NCI-H1105 treated with DMSO at 0.1 percent for 48 hours (cell line): ENCODE results near the gene NOS3.

Experiments used
- DNase-seq: peaks from one replicate; lab custom pipeline; 2025; lab: John Stamatoyannopoulos, UW

NOS3 gene

DNA sequence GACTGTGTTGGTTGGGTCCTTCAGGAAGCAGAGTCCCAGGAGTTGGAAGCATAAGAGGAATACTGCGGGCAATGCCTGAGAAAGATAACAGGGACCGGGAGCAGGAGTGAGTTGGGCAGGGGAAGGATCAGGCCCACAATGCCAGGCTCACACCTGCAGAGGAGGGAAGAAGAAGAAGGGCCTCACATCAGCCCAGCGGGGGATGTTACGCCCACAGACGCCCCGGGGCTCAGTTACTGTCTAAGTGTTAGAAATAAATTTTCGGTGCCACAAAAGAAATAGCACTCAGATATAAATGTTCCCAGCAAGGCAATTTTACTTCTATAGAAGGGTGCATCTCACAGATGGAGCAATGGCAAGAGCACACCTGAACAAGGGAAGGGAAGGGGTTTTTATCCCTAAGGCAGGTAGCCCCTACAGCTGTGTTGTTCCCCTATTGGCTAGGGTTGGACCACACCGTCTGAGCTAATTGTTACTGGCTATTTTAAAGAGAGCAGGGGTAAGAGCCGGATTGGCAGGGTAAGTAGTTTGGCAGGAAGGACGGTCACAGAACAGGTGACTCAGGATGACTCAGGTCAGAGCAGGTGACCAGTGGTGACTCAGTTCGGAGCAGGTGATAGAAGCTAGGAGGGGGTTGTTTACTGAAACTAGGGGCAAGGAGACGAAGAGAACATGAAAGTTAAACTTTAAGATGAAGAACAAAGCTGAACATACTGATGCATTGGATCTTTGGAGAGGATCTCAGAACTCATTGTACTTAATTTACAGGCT lies at the start of gene NOS3:
Gene NOS3 (plus strand): TSS at position 602 of the 771 bp plus-strand sequence. CDS start 2,787 bp downstream, outside the sequence.
- DNase-seq: no peak

DNA sequence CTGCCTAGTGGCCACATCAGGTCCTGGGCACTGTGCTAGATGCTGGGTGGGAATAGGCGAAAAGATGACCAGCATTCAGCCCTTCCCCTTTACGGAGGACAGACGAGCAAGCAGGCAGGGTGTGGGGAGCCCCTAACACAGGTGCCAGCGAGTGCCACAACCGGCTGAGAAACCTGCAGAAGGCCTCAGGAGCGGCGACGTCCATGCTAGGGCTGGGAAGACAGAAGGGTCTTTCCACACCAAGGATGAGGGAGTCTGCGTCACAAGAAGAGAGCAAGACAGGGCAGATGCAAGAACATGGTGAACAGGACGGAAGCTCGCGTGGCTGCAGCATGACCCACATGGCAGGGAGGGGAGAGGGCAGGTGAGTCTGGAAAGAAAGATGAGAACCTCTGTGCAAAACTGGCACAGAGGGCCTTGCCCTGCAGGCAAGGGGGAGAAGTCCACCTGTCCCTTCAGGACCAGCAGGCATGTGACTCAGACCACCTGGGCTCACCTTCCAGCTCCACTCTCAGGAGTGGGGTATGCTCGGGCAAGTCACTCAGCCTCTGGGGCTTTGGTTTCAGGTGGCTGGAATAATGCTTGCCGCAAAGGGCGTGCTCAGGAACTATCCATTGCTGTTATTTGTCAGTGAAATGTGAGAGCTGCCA lies 49.3 kb upstream of the NOS3 start:
- DNase-seq: no peak

DNA sequence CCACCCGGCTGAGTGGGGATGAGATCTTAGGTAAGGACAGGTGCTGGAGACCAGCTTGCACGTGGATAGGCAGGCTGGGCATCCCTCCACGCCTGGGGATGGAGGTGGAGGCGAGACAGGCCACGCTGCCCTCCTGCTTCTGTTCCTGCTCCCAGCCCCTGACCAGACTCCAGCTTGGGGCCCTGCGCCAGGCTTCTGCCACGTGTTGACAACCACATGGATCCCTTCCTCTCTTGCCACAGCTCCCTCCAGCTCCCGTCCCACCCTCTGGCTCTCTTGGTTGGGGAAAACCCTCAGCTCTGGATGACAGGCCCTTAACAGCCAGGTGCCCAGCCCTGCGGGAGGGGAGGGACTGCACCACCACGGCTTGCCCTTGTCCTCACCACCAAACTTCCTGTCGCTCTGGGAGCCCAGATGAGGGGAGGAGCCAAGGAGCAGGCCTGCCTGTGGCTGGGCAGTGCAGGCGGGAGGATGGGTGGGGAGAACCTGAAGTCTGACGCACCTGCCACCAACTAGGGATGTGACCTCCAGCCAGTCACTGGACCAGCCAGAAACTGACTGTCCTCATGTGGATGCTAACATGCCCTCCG lies 48.7 kb upstream of the NOS3 start:
- no peak for DNase-seq

DNA sequence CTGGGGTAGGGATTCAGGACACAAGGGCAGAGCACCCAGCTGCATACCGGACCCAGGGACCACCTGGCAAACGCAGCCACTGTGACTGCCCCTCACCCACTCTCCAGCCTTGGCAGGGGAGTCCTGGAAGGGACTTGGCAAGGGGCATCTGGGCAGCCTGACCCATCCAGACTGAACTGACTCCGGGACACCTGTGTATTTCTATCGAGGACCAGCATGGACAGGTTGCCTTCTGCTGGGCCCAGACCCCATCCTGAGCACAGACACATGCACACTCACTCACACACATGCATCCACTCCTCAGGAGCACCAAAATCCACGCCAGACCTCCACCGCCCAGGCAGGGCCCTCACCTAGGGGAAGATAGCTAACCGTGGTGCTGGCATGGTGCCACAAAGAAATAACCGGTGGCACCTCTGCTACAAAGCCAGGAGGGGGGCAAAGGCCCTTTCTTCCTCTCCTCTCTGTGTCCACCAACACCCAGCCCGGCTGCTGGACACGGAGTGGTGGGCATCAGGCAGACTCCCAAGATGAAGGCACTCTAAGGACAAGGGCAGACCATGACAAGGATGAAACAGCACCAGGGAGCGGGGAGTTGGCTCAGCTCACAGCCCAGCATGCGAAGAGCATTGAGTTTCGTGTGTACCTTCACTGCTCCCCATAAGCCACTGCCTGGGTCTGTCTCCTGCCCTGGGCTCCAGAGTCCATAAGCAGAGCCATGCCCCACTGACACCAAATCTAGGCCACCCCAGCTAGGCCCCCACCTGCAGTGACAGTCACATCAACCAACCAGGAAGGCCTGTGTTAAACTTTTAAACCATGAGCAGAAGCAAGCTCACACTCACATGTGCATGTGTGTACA lies 48.0 kb upstream of the NOS3 start:
- DNase-seq: no peak

DNA sequence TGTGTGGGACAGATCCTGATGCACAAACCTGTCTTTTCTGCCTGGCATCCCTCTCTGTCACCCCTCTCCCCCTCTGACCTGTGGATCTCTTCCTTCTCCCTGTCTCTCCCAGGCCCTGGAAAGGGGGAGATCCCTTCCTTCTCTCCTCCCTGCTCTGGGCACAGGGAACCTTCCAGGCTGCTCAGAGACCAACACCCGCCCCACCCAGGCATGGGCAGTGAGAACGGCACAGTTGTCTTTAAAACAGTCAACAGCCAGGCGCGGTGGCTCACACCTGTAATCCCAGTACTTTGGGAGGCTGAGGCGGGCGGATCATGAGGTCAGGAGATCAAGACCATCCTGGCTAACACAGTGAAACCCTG lies 47.4 kb upstream of the NOS3 start:
- no peak for DNase-seq

DNA sequence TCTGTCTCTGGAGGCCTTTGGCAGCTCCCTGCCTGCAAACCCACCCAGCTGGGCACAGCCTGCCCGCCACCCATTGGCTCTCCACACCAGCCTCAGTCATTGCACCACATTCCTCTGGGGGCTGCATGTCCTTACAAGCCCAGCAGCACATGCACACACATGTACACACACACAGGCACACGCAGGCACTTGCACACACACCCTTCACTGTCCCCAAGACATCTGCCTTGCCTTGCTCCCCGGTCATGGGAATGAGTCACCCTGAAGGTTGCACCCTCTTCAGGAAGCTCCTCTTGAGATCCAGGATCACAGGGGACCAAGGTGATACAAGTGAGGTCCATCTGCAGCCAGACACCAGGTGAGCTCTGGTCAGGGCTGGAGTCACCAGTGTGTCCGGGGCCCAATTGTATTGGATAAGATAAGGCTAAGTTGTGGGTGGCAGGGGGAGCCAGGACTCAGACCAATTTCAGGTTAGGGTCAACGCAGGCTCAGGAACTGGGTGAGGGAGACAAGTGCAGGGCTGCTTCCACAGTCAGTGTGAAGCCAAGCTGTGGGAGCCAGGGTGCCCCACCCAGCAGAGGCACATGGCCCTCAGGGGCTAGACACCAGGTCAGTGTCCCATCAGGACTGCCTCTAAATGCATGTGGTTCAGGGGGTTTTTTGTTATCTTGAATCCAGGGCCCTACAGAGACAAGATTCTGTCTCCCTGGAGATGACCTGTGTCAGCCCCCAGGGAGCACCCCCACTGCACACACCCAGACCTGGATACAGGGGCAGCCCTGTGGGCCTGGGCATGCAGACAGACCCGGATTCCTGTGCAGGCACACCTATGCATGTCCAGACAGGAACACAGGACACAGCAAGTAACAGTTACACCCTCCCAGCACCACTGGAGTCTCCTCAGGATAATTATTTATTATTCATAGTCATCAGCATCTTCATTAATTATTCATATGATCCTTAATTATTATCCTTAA lies 46.5 kb upstream of the NOS3 start:
- no peak for DNase-seq

DNA sequence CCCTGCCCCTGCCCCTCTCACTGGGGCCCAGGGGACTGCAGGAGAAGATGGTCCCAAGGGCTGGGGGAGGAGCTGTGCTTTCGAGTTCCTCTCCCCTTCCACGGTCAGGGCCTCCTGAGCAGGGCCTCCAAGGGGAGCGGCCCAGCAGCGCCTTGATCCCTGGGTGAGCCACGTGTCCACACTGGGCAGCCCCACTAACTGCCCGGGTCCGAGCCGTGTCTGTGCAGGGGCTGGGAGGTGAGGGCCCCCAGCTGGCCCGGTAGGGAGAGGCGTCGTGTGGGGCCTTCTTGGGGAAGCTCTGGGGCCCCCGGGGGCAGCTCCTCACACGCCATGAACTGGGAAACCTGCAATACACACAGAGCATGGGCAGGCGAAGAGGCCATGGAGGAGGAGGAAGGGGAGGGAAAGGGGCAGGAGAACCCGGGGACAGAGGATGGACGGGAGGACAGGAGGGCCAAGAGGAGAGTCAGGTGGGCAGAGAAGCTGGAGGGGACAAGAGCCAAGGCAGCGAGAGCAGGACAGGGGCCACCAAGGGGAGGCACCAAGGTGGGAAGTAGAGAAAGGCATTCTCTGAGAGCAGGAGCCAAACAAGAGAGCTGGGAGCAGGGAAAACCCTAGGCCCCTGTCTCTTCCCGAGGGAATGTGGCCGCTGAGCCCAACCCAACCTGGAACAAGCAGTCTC lies 45.5 kb upstream of the NOS3 start:
- no peak for DNase-seq

DNA sequence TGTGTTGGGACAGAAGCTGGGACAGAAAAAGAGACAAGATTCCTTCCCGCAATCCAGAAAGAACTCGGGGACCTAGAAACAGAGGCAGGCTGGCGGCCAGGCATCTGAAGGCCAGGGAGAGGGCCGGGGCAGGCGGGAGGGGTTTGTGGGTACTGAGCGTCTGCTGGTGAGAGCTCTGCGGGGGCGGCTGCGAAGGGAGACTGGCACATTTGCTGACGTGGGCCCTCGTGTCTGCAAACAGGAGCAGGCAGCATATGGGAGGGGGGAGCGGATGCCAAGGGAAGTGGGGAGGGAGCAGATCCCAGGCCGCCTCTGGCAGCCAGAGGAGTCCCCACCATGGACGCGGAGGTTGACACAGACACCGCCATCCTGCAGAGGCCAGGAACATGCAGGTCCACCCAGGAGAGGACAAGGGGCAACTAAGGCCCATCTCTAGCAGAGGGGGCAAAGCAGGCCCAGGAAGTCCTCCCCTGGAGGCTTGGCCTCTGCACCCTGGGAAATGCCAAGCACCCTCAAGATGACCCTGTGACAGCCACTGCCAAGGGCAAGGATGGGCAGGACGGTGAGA lies 44.9 kb upstream of the NOS3 start:
- DNase-seq: no peak

DNA sequence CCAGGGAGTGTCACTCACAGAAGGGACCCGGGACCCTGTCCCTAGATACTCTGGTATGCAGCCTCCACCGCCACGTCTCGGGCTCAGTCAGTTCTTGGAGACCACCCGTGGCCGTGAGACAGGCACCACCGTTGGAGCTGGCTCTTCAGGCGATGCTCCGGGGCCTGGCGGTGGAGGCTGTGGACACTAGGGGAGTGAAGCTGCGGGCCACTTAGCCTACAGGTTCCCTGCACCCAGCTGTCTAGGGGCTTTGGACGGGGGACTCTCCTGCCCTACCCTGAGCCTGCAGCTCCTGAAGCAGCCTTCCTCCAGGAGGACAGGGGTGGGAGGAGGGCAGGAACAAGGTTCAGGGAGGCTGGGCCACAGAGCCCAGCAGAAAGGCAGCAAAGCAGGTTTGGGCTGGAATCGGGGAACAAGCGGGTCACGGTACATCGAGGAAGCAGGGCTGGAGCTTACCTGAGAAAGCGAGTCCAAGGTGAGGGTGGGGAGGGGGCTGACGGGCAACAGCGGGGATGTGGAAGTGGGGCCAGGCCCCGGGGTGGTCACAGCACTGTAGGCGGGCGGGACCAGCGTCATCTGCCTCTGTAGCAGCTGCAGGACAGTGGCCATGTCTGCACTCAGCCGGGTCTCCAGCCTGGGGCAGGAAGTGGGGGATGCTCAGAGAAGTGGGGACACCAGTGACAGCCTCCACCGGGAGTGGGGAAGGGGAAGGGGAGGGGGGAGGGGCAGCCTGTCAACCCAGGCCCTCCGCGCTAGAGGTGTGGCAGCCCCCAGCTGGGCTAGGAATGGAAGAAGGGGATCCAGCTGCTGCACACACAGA lies 44.2 kb upstream of the NOS3 start:
- no peak for DNase-seq

DNA sequence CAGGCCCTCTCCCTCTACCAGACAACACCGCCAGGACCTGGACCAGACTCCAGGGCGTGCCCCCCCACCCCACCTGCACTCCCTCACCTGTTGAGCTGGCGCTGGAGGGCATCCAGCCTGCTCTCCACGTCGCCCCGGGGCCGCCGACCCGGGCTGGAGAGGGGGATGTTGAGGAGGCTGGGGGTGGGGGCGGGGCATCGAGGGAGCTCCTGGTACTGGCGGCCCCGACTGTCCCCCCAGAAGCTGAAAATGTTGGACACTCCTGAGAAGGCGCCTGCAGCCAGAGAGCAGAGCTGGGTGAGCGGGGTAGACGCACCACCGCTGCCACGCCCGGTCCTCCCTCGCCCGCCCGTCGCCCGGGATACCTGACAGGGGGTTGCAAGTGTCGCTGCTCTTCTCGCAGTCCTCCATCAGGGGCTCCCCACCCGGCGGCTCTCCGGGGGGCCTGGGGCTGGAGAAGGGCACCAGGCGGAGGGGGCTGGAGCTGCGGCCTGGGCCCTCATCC lies 43.5 kb upstream of the NOS3 start:
- no peak for DNase-seq

DNA sequence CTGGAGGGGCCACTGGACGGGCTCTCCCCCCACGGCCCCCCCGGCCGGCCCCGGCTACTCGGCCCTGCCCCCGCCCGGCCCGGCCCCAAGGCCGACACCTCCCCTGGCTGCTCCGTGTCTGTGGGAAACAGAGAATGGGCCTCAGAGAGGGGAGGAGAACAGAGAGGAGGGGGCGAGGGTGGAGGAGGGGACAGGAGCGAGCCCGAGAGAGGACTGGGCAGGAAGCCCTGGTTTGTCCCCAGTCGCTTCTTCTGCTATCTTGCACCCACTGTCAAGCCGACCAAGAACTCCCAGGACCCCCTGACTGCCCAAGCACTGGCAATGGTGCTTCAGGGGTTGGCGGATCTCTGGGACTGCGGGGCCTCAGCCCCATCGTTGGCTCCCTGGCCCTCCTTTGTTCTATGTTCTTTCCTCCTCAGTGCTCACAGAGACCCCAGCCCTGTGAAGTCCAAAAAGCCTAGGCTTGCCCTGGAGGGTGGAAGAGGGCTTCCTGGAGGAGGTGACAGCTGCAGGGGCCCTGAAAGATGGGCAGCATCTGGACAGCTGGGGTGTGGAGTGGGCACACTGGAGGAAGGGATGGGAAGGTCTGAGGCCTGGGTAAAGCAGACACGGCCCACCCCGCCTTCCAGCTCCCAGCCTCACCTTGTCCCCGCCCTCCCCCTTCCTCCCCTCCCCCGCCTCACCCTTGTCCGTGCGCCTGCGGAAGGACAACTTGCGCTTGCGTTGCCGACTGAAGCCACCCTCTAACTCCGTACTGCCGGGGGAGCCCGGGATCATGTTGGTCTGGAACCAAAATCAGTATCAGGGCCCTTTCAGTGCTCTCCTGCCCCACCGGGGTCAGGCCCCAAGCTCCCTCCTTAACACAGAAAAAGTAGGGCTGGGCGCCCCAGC lies 42.8 kb upstream of the NOS3 start:
- no peak for DNase-seq

DNA sequence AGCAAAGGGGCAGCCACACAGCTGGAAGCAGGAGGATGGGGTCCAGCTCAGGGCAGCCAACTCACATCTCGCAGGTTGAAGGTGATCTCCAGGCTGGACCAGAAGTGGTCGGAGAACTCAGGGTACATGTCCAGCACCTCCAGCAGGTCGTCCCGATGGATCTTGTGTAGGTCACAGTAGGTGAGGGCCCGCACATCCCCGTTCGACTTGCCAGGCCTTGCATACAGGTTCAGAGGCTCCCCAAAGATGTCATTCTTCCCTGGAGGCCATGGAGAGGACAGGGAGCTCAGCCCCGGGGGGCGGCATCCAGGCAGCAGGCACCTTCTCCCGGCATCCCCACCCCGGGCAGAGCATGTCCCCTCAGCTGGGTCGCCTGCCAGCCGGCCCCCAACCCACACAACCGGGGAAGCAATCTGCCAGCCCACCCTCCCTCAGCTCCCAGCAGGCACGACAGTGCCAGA lies 42.0 kb upstream of the NOS3 start:
- DNase-seq: no peak

DNA sequence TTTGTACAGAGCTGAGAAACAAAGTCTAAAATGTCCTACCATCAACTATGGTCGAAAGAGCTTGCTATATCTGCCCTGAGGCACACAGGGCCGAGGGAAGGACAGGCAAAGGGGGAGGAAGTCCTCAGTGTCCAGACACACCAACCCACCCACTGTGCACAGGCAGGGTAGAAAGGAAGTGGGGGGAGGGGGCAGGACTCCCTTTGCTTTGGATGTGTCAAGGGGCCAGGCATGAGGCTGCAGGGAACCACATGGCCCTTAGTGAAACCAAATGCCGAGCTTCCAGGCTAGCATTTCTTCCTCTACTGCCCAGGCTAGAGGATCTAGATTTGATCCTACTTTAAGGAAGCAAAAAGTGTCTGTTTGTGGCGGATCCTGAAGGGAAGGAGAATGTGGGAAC lies 41.3 kb upstream of the NOS3 start:
- DNase-seq: no peak

DNA sequence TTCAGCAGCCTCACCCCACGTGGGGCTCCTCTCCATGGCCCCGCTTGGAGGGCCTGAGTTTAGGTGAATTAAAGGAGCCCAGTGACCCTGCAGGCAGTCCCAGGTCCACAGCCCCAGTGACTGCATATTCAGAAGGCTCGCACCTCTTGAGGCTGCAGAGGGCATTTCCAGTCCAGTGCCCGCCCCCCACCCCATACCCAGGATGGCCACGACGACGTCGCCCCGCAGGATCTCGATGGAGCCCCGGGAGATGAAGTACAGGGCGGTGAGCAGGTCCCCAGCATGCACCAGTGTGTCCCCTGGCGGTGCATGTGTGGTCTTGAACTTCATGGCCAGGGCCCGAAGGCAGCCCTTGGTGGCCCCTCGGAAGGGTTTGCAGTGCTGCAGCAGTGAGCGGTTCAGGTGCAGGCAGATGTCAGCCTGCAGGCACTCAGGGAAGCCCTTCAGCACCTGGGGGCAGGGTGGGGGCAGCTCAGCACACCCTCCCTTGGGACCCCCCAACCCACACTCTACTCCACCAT lies 40.8 kb upstream of the NOS3 start:
- DNase-seq: no peak

DNA sequence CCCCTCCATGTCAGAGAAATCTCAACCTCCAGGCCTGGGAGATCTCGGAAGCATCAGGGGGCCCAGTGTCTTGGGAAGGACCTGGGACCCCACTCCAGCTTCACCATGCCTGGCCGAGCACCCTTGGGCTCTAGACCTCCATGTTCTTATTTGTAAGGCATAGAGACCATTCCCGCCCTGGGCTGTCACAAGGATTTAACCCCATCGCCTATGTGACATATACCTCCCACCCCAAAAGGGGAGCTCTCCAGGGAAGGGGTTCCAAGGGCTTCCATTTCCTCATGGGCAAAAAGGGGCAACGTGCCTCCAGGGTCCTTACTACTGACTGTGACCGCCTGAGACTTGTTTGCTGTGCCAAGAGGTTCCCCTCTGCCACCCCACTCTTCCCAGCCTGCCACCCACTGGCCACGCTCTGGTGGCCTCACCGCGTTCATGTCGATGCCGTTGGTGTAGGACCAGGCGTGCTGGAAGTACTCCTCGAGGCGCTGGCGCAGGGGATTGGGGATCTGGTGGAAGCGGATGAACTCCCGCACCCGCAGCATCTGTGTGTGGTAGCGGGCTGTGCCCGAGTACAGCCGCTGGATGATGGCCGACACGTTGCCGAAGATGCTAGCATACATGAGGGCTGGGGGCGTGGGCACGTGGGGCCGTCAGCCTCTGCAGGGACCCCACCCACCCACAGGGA lies 40.2 kb upstream of the NOS3 start:
- DNase-seq: no peak

DNA sequence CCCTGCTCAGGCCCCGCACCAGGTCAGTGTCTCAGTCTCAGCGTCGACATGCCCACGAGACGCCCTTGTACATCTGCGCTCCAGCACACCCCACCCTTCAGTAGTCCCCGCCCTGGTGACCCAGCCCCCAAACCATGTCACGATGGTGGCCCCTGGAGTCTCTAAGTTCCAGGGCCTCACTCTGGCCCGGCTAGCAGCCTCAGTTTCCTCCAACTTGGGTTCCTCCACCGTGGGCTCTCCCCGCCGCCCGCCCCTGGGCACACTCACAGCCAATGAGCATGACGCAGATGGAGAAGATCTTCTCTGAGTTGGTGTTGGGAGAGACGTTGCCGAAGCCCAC lies 39.7 kb upstream of the NOS3 start:
- no peak for DNase-seq

DNA sequence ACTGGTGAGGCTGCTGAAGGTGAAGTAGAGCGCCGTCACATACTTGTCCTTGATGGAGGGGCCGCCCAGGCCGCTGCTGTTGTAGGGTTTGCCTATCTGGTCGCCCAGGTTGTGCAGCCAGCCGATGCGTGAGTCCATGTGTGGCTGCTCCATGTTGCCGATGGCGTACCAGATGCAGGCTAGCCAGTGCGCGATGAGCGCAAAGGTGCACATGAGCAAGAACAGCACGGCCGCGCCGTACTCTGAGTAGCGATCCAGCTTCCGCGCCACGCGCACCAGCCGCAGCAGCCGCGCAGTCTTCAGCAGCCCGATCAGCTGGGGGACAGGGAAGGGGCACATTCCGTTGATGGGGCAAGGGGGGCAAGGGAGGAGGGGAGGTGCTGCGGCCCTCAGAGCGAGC lies 39.3 kb upstream of the NOS3 start:
- DNase-seq: no peak
